Stimulated activated CD8-positive, alpha-beta memory T cell treated with anti-CD3 and anti-CD28 coated beads, Interleukin-15, amount 100 ng/mL, for 24 hours (primary cell): ENCODE measurements around the gene C5AR2.
"Not testable (repeated sequence)": the region's sequence is repeated elsewhere in the genome, so short reads cannot be mapped to it uniquely, and the experiment has no call there.

ENCODE experiments used
- DNase-seq: peaks from one replicate; pipeline ENCODE4 v3.0.0-alpha.2; 2020; ENCODE audit warnings: low read depth

Gene C5AR2

DNA sequence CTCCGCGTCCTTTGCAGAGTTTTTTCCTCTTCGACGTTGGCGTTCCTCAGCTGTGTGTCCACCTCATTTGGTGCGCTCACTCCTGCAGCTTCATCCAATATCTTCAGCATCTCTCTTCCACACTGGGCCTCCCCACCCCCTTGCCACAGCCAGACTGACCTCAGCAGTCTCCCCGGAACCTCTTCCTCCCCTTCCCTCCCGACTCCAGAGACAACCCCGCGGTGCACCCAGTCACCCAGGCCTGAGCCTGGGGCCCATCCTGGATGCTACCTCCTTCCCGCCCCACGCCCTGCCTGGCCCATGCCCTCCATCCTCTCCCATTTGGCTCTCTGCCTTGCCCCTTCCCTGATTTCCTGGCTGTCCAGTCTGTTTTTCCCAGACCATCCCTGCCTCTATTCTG, 8.1 kb upstream of the C5AR2 start:
- DNase-seq = no peak

DNA sequence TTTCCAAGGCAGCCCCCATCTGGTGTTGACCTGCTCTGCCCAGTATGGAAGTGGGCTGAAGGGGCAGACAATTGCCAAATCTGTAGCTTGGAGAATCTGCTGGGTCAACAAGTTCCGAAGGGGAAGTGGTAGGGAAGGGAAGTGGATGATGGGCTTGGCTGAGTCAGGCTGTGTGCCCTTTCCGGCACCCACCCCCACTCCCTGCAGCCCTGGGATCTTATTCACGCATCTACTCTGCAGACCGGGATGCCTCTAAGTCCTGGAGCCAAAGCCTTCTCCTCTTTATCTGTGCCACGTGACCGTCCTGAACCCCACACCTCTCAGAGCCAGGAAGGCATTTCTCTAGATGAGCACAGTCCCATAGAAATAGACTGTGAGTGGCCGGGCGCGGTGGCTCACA, 7.5 kb upstream of the C5AR2 start:
- no peak for DNase-seq

DNA sequence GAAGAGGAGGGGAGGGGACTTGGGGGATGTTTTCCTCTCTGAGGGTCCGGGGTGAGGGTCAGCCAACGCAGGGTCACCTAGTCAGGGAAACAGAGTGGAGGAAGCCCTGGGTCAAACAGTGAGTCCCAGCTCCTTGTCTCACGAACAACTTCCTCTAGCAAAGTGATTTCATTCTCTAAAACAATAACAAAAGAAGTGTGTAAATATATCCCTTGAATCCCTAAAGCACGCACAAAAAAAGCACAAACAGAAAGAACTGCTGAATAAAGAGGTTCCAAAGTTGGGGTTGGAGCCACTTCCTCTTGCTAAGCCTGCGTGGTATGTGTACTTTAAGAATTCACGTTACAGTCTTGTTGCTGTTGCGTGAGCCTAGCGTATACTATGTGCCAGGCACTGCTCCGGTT, 1.5 kb upstream of the C5AR2 start:
- no peak for DNase-seq

DNA sequence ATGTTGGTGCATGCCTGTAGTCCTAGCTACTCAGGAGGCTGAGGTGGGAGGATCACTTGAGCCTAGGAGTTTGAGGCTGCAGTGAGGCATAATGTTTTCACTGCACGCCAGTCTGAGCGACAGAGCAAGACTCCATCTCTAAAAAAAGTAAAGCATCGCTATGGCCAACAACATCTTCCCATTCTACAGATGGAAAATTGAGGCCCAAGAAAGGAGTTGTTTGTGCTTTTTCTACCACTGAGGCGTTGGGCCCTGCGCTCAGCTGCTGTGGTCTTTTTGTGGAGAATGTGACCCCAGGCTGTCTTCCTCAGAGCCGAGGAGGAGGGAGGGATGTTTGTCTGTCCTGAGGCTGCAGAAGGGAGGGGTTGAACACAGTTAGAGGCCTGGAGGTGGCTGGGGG, 485 bp upstream of the C5AR2 start:
- no peak for DNase-seq

DNA sequence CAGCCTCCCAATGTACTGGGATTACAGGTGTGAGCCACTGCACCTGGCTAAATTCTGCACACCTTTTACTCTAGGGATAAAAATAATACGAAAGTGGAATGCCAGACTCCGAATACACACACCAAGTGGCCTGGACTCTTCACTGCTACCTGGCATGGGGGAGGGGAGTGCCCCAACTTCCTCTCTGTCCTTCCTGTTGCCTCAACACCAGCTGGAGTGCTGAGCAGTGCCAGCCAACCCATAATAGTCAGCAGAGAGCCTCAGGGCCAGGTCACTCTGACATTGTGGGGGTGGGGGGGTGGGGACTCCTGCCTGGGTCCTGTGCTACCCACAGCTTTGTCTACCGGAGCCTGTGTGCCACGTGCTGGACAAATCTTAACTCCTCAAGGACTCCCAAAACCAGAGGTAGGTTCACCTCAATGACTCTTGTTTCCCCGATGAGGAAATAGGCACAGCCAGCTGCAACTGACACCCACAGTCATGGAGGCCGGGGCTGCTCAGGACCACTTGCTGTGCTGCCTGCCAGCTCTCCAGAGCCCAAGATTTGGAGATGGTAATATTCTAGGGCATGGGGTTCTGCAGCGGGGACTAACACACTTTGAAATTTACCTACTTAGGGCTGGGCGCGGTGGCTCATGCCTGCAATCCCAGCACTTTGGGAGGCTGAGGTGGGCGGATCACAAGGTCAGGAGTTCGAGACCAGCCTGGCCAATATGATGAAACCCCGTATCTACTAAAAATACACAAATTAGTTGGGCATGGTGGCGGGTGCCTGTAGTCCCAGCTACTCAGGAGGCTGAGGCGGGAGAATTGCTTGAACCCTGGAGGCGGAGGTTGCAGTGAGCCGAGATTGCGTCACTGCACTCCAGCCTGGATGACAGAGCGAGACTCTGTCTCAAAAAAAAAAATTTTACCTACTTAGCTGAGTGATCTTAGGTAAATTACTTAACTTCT, 5.1 kb downstream of the C5AR2 start:
- not testable (repeated sequence) for DNase-seq

DNA sequence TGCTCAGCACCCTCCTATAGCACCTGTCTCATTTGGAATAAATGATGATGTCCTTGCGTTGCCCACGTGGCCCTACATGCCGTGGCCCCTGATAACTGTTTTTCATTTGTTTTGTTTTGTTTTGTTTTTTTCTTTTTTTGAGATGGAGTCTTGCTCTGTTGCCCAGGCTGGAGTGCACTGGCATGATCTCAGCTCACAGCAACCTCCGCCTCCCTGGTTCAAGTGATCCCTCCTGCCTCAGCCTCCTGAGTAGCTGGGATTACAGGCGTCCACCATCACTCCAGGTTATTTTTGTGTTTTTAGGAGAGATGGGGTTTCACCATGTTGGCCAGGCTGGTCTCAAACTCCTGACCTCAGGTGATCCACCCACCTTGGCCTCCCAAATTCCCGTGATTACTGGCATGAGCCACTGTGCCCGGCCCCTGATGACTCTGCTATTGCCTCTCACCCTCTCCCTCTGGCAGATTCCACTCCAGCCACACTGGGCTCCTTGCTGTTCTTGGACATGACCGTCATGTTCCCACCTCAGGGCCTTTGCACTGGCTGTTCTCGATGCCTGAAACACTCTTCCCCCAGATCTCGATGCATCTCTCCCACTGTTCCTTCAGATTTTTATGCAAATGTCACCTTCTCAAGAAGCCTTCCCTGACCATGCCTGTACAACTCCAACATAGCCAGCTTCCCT, 7.4 kb downstream of the C5AR2 start:
- DNase-seq = no peak

DNA sequence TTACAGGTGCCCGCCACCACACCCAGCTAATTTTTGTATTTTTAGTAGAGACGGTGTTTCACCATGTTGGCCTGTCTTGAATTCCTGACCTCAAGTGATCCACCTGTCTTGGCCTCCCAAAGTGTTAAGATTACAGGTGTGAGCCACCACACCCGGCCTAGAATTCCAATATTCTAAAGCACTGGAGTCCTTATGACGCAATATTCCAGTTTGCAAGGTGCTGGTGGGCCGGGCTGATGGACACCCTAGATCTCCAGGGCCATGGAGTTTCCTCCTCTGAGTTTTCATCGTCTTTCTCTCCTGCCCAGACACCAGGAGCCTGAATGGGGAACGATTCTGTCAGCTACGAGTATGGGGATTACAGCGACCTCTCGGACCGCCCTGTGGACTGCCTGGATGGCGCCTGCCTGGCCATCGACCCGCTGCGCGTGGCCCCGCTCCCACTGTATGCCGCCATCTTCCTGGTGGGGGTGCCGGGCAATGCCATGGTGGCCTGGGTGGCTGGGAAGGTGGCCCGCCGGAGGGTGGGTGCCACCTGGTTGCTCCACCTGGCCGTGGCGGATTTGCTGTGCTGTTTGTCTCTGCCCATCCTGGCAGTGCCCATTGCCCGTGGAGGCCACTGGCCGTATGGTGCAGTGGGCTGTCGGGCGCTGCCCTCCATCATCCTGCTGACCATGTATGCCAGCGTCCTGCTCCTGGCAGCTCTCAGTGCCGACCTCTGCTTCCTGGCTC, 8.7 kb downstream of the C5AR2 start:
- no peak for DNase-seq

DNA sequence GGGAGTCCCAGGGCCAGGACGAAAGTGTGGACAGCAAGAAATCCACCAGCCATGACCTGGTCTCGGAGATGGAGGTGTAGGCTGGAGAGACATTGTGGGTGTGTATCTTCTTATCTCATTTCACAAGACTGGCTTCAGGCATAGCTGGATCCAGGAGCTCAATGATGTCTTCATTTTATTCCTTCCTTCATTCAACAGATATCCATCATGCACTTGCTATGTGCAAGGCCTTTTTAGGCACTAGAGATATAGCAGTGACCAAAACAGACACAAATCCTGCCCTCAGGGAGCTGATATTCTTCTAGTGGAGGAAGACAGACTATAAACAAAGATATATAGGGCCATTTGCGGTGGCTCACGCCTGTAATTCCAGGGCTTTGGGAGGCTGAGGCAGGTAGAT, 9.8 kb downstream of the C5AR2 start:
- no peak for DNase-seq

DNA sequence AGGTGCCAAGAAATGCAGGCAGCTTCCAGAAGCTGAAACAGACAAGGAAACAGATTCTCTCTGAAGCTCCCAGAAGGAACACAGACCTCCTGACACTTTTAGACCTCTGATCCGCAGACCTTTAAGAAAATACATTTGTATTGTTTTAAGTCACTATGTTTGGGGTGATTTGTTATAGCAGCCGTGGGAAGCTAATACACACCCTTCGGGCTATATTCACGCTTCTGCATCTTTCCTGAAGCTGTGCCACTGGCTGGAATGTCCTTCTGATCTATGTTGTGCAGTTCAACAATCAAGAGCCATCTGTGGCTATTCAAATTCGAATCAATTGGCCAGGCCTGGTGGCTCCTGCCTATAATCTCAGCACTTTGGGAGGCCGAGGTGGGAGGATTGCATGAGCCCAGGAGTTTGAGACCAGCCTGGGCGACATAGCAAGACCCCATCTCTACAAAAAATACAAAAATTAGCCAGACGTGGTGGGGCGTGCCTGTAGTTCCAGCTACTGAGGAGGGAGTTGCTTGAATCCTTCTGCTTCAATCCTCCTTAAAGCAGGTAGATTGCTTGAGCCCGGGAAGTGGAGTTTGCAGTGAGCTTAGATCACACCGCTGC, 11.3 kb downstream of the C5AR2 start:
- DNase-seq = no peak

DNA sequence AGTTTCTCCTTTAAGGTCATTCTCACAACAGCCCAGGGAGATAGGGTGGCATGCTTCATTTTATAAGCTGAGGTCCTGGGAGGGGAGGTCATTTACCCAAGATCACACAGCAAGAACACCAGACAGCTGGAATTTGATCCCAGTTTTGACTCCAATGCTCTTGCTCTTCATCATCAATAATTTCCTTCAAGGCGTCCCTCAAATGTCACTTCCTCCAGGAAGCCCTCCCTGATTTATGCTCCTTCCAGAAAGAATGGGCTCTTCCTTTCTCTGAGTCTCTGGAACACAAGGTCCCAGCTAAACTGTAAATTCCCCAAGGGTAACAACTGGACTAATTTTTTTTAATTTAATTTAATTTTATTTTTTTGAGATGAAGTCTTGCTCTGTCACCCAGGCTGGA, 12.4 kb downstream of the C5AR2 start:
- DNase-seq = no peak

DNA sequence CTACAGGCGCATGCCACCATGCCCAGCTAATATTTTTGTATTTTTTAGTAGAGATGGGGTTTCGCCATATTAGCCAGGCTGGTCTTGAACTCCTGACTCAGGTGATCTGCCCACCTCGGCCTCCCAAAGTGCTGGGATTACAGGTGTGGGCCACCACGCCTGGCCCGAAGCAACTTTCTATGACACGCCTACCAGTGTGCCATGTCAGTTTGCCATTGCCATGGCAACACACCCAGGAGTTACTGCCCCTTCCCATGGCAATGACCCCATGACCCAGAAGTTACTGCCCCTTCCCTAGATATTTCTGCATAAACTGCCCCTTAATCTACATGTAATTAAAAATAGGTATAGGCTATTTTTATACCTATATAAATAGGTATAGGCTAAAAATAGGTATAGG, 14.0 kb downstream of the C5AR2 start:
- DNase-seq = not testable (repeated sequence)

DNA sequence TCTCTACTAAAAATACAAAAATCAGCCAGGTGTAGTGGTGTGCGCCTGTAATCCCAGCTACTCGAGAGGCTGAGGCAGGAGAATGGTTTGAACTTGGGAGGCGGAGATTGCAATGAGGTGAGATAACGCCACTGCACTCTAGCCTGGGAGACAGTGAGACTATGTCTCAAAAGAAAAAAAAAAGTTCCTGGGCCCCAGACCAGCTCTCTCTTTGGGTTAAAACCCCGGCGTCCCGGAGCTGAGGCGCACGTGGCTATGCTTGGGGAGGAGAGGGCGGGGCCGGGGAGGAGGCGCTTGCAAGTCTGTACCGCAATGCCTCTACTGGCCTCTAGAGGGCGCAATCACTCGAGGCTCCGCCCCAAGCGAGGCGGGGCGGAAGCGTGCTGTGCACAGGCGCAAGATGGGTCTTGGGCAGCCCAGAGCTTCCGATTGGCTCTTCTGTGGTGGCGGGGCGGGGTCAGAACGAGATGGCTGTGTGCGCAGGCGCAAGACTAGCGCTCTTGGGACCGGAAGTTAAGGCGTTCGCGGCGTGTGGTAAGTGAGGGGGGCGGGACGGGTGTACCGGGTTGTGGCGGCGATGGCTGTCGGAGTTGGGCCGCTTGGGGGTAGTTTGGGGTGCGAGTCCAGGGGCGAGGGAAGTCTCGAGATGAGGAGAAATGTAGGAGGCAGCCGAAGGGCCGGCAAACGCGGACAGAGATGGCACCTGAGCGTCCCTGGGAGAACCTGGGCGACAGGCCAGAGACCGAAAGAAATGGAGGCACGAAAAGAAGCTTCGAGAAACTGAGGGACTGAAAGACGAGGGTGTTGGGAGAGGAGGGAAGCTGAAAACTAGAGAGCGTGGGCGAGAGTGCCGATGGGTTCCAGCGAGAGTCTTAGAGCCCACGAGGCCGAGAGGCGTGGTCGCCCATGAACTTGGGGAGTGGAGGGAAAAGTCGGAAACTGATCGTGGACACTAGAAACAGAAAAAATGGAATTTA, 17.1 kb downstream of the C5AR2 start, which contains the start of gene DHX34:
Gene DHX34 (plus strand): TSS at position 497 of the 977 bp plus-strand sequence. CDS start 3,716 bp downstream, outside the sequence.
- peak; percentile 95 for DNase-seq

DNA sequence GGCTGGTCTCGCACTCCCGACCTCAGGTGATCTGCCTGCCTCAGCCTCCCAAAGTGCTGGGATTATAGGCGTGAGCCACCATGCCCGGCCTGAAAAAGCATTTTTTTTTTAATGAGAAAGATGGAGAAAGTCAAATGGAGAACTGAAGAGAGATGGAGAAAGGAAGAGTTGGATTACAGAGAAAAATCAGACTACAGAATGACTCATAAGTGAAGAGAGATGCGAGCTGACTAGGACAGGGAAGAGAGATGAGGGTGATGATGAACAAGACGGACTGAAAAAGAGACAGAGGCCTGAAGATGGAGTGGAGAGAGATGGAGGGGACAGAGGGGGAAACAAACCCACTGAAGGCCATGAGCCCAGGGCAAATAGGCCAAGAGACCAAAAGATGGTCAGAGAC, 18.7 kb downstream of the C5AR2 start:
- no peak for DNase-seq

DNA sequence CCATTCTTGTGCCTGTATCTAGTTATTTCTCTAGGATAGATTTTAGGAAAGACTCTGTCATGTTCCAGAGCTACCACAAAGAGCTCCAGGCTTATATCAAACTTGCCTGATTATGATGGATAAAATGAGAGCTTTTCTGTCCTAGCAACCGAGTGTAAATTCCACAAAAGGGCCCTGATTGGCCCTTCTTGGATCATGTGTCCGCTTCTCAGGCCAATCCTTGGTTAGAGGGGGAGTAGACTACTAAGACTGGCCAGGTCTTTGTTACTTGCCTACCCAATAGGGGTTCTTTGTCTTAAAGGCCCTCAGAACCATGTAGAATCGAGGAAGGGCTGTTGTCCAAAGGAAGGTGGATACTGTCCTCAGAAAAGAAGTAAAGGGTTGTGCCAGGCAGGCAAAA, 19.6 kb downstream of the C5AR2 start:
- no peak for DNase-seq

DNA sequence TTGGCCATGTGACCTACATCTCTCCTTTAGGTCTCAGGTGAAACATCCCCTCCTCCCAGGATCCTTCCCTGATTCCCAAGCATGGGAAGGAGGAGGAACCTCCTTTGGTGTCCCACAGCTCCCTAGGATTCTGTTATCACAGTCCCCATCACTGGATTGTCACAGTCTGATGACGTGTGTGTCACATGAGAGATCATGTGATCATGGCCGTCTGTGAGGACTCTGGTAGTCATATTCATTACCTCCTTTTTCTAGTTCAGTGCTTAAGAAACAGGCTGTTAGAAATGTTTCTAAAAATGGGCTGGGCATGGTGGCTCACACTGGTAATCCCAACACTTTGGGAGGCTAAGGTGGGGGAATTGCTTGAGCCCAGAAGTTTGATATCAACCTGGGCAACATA, 20.1 kb downstream of the C5AR2 start:
- DNase-seq = no peak

DNA sequence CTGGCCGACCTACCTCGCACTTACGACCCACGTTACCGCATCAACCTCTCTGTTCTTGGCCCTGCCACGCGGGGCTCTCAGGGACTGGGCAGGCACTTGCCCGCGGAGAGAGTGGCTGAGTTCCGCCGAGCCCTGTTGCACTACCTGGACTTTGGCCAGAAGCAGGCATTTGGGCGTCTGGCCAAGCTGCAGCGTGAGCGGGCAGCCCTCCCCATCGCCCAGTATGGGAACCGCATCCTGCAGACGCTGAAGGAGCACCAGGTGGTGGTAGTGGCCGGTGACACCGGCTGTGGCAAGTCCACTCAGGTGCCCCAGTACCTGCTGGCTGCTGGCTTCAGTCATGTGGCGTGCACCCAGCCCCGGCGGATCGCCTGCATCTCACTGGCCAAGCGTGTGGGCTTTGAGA, 21.3 kb downstream of the C5AR2 start:
- no peak for DNase-seq

DNA sequence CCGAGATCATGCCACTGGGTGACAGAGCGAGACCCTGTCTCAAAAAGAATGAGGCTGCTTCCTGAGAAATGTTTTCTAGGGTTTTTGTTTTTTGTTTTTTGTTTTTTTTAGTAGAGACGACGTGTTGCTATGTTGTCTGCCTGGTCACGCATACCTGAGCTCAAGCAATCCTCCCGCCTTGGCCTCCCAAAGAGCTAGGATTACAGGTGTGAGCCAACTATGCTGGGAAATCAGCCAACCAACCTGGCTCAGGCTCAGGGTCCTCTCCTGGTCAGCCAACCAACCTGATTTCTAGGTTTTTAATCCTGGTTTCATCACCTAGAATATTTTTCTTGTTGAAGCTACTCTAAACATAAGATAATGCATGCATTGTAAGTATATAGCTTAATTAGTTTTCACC, 24.9 kb downstream of the C5AR2 start:
- DNase-seq = no peak

DNA sequence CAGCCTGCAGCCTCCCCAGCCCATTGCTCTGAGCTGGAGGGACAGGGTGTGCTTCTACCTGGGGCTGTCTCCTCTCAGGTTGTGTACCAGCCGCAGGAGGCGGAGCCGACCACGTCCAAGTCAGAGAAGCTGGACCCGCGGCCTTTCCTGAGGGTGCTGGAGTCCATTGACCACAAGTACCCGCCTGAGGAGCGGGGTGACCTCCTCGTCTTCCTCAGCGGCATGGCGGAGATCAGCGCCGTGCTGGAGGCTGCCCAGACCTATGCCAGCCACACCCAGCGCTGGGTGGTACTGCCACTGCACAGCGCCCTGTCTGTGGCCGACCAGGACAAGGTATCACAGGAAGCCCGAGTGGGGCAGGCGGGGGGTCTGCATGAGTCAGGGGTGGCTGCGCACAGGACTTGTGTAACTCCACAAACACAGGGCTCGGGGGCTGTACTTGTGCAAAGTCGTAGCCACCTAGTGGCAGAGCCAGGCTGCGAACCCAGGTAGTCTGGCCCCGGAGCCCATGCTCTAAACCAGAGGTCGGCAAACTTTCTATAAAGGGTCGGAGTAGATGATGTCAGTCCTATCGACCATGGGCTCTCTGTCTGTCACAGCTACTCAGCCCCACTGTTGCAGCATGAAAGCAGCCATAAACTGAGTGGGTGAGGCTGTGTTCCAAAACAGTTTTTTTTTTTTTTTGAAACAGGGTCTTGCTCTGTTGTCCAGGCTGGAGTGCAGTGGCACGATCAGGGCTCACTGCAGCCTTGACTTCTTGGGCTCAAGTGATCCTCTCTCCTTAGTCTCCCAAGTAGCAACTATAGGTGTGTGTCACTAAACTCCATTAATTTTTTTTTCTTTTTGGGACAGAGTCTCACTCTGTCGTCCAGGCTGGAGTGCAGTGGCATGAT, 26.1 kb downstream of the C5AR2 start:
- no peak for DNase-seq

DNA sequence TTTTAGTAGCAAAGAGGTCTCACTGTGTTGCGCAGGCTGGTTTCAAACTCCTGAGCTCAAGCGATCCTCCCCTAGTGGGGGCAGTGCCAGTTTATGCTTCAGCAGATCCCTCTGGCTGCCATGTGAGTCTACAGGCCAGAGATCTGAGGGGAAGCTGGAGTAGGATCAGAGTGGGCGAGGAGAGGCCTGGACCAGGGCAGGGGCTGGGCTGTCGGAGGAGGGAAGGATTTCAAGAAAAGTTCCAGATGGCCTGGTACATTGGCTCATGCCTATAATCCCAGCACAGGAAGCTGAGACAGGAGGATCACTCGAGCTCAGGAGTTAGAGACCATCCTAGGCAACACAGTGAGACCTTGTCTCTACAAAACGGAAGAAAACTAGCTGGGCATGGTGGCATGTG, 27.0 kb downstream of the C5AR2 start:
- DNase-seq = no peak

DNA sequence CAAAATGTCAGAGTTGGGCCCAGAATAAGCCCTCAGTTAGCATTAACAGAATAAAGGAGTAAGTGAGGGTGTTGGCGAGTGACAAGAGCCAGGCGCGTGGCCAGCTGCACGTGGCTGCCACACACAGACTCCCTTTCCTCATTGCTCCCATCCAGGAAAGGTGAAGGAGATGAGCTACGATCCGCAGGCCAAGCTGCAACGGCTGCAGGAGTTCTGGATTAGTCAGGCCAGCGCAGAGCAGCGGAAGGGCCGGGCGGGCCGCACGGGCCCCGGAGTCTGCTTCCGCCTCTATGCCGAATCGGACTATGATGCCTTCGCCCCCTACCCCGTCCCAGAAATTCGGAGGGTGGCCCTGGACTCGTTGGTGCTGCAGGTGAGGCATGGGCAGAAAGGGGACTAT, 30.3 kb downstream of the C5AR2 start:
- no peak for DNase-seq
